ENCODE data around the gene CSF1R. TPM values are rescaled to one million over a fixed set of nuclear protein-coding genes. Genes with fewer than 3 reads are reported as not detected.

CSF1R gene
- total and polyA plus RNA-seq, 4 donors = 5.4 to 46.2 (median 22.1) TPM

DNA sequence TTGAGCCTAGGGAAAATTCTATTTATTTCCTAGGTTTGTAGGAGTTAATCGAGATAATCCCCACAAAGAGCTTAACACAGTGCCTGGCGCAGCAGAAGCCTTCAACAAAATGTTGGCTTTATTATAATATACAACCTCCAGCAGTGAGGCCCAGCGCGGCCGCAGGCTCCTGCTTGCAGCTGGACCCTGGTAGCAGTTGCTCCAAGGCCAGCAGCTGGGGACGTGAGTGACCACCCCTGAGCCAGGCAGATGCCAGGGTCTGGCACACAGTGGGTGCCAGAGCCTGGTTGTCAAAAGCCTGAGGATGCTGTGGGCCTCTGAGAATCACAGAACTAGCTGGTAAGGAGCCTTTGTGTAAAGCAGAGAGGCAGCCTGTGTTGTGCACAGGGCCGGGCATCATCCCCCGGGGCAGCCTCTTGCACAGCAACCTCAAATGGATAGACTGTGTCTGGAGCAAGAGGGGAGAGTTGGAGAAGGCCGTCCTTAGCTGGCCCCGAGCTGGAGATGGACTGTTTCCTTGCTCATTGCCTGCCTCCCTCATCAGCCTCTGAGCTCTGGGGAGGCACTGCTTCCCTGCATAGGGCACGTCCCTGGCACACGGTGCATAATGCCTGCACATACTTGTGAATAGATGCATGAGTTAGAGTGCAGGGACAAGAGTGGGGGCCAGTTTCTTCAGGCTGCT is 17.3 kb downstream of the CSF1R start:
- H3K4me3 ChIP-seq (ENCODE audit: low read depth in 1 of 3, low read length in 3 of 3) = no peak overlapping the region
- no peak overlapping the region for H3K9ac ChIP-seq (ENCODE audit: low read depth in 1 of 2, low read length in 2 of 2)
- no peak overlapping the region for H3K27ac ChIP-seq (ENCODE audit: low read depth in 1 of 2, low read length in 2 of 2)
- 90% methylated on average over 12 of the region's 12 CpGs for WGBS
- peaks cover 0 to 6% (median 0%) of the 10 kb centered on the region in 4 donors for H3K9me3 ChIP-seq (ENCODE audit: control insufficient read depth in 4 of 4, low read length in 3 of 4)
- no peaks in the 10 kb centered on the region for H3K27me3 ChIP-seq (ENCODE audit: control insufficient read depth in 4 of 4, insufficient read depth in 4 of 4, low read length in 3 of 4)
- no peaks in the 10 kb centered on the region for H3K36me3 ChIP-seq (ENCODE audit: control insufficient read depth in 4 of 4, insufficient read depth in 3 of 4, low read depth in 1 of 4, low read length in 3 of 4)
- H3K4me1 ChIP-seq (ENCODE audit: control insufficient read depth in 4 of 4, insufficient read depth in 4 of 4, low read length in 3 of 4) = peaks cover 0 to 7% (median 0%) of the 10 kb centered on the region in 4 donors
- DNase-seq (ENCODE audit: low spot score) = no peak
- TF ChIP-seq JUND (IDR thresholded peaks at IDR 0.05) (no peak), FOXA2 (IDR thresholded peaks at IDR 0.05) (no peak), HNF4A (conservative IDR thresholded peaks at IDR 0.05) (no peak), GABPA (IDR thresholded peaks at IDR 0.05 in 1 of 2, conservative IDR thresholded peaks at IDR 0.05 in 1 of 2) (no peak), SP1 (IDR thresholded peaks at IDR 0.05) (no peak), RXRA (IDR thresholded peaks at IDR 0.05) (no peak), NR2F2 (IDR thresholded peaks at IDR 0.05) (no peak), YY1 (IDR thresholded peaks at IDR 0.05) (no peak)
- TF ChIP-seq, protein P1, sequence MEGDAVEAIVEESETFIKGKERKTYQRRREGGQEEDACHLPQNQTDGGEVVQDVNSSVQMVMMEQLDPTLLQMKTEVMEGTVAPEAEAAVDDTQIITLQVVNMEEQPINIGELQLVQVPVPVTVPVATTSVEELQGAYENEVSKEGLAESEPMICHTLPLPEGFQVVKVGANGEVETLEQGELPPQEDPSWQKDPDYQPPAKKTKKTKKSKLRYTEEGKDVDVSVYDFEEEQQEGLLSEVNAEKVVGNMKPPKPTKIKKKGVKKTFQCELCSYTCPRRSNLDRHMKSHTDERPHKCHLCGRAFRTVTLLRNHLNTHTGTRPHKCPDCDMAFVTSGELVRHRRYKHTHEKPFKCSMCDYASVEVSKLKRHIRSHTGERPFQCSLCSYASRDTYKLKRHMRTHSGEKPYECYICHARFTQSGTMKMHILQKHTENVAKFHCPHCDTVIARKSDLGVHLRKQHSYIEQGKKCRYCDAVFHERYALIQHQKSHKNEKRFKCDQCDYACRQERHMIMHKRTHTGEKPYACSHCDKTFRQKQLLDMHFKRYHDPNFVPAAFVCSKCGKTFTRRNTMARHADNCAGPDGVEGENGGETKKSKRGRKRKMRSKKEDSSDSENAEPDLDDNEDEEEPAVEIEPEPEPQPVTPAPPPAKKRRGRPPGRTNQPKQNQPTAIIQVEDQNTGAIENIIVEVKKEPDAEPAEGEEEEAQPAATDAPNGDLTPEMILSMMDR (IDR thresholded peaks at IDR 0.05; ENCODE audit: low read depth, low read length, missing input control) = no peak
- TF ChIP-seq, protein P2, sequence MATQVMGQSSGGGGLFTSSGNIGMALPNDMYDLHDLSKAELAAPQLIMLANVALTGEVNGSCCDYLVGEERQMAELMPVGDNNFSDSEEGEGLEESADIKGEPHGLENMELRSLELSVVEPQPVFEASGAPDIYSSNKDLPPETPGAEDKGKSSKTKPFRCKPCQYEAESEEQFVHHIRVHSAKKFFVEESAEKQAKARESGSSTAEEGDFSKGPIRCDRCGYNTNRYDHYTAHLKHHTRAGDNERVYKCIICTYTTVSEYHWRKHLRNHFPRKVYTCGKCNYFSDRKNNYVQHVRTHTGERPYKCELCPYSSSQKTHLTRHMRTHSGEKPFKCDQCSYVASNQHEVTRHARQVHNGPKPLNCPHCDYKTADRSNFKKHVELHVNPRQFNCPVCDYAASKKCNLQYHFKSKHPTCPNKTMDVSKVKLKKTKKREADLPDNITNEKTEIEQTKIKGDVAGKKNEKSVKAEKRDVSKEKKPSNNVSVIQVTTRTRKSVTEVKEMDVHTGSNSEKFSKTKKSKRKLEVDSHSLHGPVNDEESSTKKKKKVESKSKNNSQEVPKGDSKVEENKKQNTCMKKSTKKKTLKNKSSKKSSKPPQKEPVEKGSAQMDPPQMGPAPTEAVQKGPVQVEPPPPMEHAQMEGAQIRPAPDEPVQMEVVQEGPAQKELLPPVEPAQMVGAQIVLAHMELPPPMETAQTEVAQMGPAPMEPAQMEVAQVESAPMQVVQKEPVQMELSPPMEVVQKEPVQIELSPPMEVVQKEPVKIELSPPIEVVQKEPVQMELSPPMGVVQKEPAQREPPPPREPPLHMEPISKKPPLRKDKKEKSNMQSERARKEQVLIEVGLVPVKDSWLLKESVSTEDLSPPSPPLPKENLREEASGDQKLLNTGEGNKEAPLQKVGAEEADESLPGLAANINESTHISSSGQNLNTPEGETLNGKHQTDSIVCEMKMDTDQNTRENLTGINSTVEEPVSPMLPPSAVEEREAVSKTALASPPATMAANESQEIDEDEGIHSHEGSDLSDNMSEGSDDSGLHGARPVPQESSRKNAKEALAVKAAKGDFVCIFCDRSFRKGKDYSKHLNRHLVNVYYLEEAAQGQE (IDR thresholded peaks at IDR 0.05) = no peak
- TF ChIP-seq, protein P3, sequence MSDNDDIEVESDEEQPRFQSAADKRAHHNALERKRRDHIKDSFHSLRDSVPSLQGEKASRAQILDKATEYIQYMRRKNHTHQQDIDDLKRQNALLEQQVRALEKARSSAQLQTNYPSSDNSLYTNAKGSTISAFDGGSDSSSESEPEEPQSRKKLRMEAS (IDR thresholded peaks at IDR 0.05) = no peak

DNA sequence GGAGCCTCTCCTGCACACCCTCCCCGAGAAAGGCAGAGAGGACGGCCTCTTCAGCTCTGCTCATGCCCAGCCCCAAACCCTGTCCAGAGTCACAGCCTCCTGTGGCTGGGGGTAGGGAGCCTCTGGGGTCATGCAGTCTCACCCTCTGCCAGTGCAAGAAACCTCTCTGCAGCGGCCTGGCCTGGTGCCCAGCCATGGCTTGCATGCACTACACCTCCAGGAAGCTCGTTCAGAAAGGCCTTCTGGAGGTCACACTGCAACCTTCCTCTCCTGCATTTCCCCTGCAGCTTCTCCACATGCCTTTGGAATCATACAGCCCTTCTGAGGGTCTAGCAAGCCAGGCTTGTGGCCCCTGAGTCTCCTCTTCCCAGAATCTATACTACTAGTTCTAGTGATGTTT is 17.9 kb downstream of the CSF1R start:
- WGBS = 75% methylated on average over 4 of the region's 4 CpGs
- H3K36me3 ChIP-seq (ENCODE audit: control insufficient read depth in 4 of 4, insufficient read depth in 3 of 4, low read depth in 1 of 4, low read length in 3 of 4) = no peaks in the 10 kb centered on the region
- no peak for DNase-seq (ENCODE audit: low spot score)
- TF ChIP-seq EGR1 (IDR thresholded peaks at IDR 0.05; ENCODE audit: low read depth in 2 of 2) (no peak), HNF4A (conservative IDR thresholded peaks at IDR 0.05) (no peak), HNF4G (IDR thresholded peaks at IDR 0.05) (no peak), JUND (IDR thresholded peaks at IDR 0.05) (no peak), FOXA1 (IDR thresholded peaks at IDR 0.05) (no peak)
- TF ChIP-seq, protein P3 (IDR thresholded peaks at IDR 0.05) = no peak
- TF ChIP-seq, protein P1 (IDR thresholded peaks at IDR 0.05; ENCODE audit: low read depth, low read length, missing input control) = no peak
- H3K27ac ChIP-seq (ENCODE audit: low read depth in 1 of 2, low read length in 2 of 2) = no peak overlapping the region
- peaks cover 0 to 7% (median 0%) of the 10 kb centered on the region in 4 donors for H3K4me1 ChIP-seq (ENCODE audit: control insufficient read depth in 4 of 4, insufficient read depth in 4 of 4, low read length in 3 of 4)
- H3K27me3 ChIP-seq (ENCODE audit: control insufficient read depth in 4 of 4, insufficient read depth in 4 of 4, low read length in 3 of 4) = no peaks in the 10 kb centered on the region
- H3K9ac ChIP-seq (ENCODE audit: low read depth in 1 of 2, low read length in 2 of 2) = no peak overlapping the region
- no peak overlapping the region for H3K4me3 ChIP-seq (ENCODE audit: low read depth in 1 of 3, low read length in 3 of 3)
- H3K9me3 ChIP-seq (ENCODE audit: control insufficient read depth in 4 of 4, low read length in 3 of 4) = peaks cover 0 to 6% (median 0%) of the 10 kb centered on the region in 4 donors
